IPS-18c (cell line): ENCODE data around the gene CYLD.

Experiments
- H3K4me3 ChIP-seq: 2 replicates; pipeline ENCODE4 v1.7.0; 2013; ENCODE audit warnings: low read depth, mild to moderate bottlenecking, low read length, moderate library complexity; ENCODE audit not compliant: insufficient read depth
- H3K9me3 ChIP-seq: one replicate; pipeline ENCODE4 v1.6.1; 2013; ENCODE audit warnings: mild to moderate bottlenecking, low read length, moderate library complexity; ENCODE audit not compliant: control insufficient read depth, insufficient read depth

CYLD gene

DNA sequence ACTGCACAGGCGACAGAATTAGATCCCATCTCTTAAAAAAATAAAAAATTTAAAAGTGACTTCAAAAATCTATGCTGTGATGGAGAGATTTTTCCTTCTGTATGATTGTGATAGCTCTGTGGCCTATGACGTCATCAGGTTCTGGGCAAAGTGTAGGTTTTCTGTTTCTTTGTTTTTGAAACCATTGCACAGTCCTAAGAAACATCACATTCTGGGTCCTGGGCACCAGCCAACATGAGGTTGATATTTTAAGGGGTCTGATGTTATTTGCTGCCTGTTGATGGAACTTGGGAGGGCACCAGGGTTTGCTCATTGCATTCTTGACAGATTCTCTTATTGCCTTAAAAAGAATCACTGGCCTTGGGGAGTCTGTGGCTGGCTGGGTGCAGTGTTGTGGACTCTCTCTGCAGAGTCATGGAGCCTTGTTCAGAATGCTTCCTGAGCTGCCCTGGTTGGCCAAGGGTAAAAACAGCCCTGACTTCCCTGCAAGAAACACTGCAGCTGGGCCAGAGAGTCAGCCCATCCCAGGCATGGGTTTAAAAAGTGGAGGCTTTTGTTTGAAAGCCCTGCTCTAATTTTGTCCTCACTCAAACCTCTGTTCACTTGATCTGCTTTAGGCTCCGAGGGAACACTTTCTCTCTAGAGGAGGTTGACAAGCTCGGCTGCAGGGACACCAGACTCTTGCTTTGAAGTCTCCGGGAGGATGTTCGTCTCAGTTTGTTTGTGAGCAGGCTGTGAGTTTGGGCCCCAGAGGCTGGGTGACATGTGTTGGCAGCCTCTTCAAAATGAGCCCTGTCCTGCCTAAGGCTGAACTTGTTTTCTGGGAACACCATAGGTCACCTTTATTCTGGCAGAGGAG, 10.5 kb upstream of the CYLD start:
- H3K4me3 ChIP-seq, result no peak overlapping the region

GRCh38 chr16:50731989-50732832, 9.7 kb upstream of the CYLD start:
- no peak overlapping the region for H3K4me3 ChIP-seq
- no peaks in the 10 kb centered on the region for H3K9me3 ChIP-seq

More for the DNA sequence above, 10.5 kb upstream of the CYLD start:
- H3K9me3 ChIP-seq, result no peaks in the 10 kb centered on the region

DNA sequence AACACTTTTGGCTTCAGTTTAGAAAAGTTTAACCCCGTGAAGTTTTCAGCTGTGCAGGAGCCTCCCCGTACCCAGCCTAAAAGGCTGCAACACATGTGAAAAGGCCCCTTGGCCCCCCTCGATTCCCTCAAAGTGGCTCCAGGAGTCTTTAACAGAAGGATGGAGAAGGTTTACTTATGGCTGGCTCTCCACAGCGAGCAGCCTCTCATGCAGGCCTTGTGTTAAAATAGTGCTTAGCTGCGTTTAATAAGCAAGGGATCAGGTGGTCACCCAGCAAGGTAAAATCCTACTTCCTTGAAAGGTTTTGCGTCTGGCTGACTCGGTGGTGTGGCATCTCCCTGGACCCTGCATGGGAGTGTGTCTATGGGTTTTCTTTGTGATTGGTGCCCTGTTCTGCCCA, 8.4 kb upstream of the CYLD start:
- Histone ChIP-seq H3K9me3 (no peaks in the 10 kb centered on the region), H3K4me3 (no peak overlapping the region)

DNA sequence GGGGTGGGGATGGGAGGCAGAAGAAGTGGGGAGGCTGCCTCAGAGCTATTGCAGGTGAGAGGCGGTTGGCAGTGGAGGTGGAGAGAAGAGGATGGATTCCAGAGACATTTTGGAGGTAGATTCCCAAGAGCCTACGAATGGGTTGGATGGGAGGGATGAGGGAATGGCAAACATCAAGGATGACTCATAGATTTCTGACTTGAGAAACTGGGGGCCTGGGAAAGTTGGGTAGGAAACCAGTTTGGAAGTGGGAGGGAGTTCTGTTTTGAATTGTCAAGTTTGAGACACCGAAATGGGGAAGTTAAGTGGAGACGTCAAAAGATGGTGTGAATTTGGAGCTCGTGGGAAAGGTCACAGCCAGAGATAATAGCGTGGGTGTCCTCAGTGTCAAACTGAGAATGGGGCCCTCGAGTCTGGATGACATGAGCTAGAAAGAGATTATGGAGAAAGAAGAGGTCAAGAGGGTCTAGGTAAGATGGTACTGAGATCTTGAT, 6.2 kb upstream of the CYLD start:
- no peaks in the 10 kb centered on the region for H3K9me3 ChIP-seq
- H3K4me3 ChIP-seq, result no peak overlapping the region

DNA sequence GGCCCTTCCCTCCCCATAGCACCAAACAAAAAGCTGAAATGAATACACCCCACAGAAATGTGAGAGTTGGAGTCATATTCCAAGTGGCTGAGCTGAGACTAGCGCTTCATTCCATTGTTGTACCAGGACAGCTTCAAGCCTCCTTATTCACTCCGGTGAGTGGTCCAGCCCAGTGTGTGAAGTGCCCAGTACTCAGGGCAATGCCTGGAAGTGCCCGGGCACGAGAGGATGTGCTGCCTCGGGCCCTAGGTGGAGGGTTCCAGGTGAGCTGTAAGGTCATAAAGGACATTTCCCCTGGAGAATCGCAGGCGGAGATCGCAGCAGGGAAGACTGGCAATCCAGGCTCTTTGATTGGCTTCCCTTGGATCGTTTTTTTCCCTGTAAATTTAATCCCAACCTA, 5.4 kb upstream of the CYLD start:
- H3K4me3 ChIP-seq, result no peak overlapping the region
- H3K9me3 ChIP-seq, result no peaks in the 10 kb centered on the region

DNA sequence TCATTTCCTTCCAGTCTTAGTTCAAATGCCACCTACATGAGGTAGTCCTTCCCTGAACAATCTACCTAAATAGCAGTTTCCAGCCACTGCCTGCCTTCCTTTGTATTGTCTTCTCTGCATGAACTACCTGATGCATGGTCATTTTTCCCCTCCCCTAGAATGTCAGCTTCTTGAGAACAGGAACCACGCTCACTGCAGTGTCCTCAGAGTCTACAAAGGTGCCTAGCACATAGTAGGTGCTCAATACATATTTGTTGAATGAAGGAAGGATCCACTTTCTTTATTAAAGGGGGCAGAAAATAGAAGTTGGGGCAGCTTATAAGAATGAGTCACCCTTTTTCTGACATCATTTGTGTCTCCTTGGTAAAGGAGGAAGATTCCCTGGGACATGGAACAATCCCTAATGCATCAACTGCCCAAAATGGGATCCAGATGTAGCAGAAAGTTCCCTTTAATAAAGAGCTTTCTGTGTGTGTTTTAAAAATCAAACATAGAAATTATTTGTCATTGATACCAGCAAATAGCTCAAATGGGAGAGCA, 4.4 kb upstream of the CYLD start:
- no peaks in the 10 kb centered on the region for H3K9me3 ChIP-seq
- no peak overlapping the region for H3K4me3 ChIP-seq

- Histone ChIP-seq H3K4me3 (no peak overlapping the region), H3K9me3 (no peaks in the 10 kb centered on the region)
These were observed 2.9 kb upstream of the CYLD start for GRCh38 chr16:50739031-50739430.

DNA sequence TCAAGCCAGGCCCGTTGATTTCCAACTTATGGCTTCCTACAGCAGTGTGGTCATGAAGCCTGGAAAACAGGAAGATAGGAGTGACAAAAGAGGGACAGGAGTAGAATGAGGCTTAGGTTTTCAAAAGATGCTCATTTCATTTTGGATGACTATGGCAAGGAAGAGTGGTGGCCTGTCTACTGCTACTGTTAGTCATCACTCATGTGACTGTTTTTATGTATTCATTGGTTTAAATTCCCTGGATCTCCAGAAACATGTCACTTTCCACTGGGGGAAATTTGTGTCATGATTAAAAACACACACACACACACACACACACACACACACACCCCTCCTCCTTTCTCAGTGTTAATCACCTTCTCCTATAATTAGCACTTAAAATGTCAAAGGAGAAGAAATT, 1.1 kb upstream of the CYLD start:
- H3K9me3 ChIP-seq, result no peaks in the 10 kb centered on the region
- no peak overlapping the region for H3K4me3 ChIP-seq

- H3K4me3 ChIP-seq, result peak overlapping the region; percentile 43
- no peaks in the 10 kb centered on the region for H3K9me3 ChIP-seq
These were observed 583 bp upstream of the CYLD start for GRCh38 chr16:50741225-50741780.

- Histone ChIP-seq H3K9me3 (no peaks in the 10 kb centered on the region), H3K4me3 (peak overlapping the region; percentile 63)
These were observed 802 bp downstream of the CYLD start for GRCh38 chr16:50742576-50743200.

DNA sequence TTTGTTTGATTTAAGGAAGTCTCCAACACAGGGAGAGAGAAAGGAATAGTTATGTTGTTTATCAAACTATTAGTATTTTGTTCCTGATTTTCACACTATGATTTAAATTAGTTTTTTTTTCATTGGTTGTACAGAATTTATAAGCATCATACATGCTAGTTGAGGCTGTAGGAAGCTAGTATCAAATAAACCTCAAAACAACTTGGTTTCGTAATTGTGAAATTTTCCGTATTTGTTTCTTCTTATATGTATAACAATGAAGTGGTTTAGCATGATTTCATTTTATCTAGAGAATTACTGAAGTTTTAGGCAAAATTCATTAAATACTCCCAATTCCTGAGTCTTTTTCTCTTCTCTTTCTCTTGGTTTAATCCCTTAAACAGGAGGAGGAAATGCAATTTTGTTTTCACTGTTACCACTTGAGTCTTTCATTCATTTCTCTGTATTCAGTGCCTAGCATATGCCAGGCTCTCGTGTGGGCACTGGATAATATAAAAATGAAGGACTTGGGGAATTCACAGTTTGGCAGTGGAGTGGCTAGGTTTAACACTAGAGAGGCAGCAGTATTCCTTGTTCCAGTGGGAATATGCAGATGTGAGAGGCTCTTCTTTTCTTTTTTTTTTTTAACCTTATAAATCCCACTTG, 1.8 kb downstream of the CYLD start:
- H3K9me3 ChIP-seq, result no peaks in the 10 kb centered on the region
- H3K4me3 ChIP-seq, result no peak overlapping the region

- no peaks in the 10 kb centered on the region for H3K9me3 ChIP-seq
- no peak overlapping the region for H3K4me3 ChIP-seq
These were observed 3.0 kb downstream of the CYLD start for GRCh38 chr16:50744881-50745280.

DNA sequence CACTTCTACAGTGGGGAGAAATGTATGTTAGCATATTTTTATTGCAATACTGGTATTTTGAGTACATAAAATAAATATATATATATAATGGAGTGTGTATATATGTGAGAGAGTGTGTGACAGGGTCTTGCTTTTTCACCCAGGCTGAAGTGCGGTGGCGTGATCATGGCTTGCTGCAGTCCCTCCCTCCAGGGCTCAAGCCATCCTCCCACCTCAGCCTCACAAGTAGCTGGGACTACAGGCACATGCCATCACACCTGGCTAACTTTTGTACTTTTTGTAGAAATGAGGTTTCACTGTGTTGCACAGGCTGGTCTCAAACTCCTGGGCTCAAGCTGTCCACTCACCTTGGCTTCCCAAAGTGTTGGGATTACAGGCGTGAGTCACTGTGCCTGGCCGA, 4.1 kb downstream of the CYLD start:
- H3K4me3 ChIP-seq, result no peak overlapping the region
- no peaks in the 10 kb centered on the region for H3K9me3 ChIP-seq

- H3K4me3 ChIP-seq, result no peak overlapping the region
- no peaks in the 10 kb centered on the region for H3K9me3 ChIP-seq
These were observed 5.5 kb downstream of the CYLD start for GRCh38 chr16:50747207-50747956.

DNA sequence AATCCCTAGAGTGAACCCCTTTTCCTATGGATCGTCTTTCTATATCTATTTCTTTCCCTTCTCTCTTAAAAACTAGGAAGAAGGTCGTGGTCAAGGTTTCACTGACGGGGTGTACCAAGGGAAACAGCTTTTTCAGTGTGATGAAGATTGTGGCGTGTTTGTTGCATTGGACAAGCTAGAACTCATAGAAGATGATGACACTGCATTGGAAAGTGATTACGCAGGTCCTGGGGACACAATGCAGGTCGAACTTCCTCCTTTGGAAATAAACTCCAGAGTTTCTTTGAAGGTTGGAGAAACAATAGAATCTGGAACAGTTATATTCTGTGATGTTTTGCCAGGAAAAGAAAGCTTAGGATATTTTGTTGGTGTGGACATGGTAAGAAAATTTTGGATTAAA, 9.6 kb downstream of the CYLD start:
- H3K4me3 ChIP-seq, result no peak overlapping the region
- no peaks in the 10 kb centered on the region for H3K9me3 ChIP-seq
